ENCODE measurements around the gene RUNDC3A. TPM values are rescaled to one million over a fixed set of nuclear protein-coding genes. Genes with fewer than 3 reads are reported as not detected.

RUNDC3A gene
- total and polyA plus RNA-seq, 2 of the 8 experiments (the other 6 are each of a cell fraction or from before 2014, with no cell fraction given) = 6.4 to 13.8 TPM

DNA sequence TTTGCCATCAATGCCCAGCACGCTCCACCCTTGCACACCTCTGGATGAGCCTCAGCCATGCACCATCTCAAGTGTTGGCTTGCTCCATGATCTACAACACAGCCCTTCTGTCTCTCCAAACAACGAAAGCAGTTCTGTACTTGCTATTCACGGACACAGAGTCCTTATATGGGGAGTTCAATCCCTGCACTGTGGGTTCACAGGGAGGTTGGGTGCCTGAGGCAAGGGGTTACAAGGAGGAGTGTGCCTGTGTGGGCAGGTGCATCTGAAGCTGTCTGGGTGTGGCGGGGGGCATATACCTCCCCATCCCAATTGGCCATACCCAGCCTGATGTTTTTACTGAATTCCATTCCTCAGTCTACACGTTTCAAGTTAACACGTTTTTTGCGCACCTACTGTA lies 5.6 kb downstream of the RUNDC3A start:
- FAIRE-seq = no peak
- no peak overlapping the region for H4K5ac ChIP-seq (ENCODE audit: insufficient read length, low read depth, low read length)
- peak overlapping the region; percentile 6; the same call in 1 of the 2 replicates for H2BK15ac ChIP-seq (ENCODE audit: low read length)
- peak overlapping the region in 1 of 4 experiments; percentile 61; a peak in 1 of 8 replicates for H3K4me3 ChIP-seq (ENCODE audit: extremely low read depth in 1 of 4, insufficient read depth in 2 of 4, low read depth in 3 of 4, low read length in 4 of 4)
- H3K18ac ChIP-seq (ENCODE audit: extremely low read depth, low read length) = no peak overlapping the region
- H3K9ac ChIP-seq (replicated peaks in 1 of 4; ENCODE audit: extremely low read depth in 1 of 4, low read depth in 3 of 4, low read length in 3 of 4) = no peak overlapping the region
- H3K79me1 ChIP-seq (ENCODE audit: low read depth, low read length) = no peaks in the 10 kb centered on the region
- no peak overlapping the region for H3K14ac ChIP-seq (ENCODE audit: insufficient read length)
- peak overlapping the region; percentile 70; the same call in 1 of the 2 replicates for H2AK5ac ChIP-seq (ENCODE audit: low read depth, low read length)
- no peak overlapping the region for H3K56ac ChIP-seq (replicated peaks; ENCODE audit: insufficient read length, low read depth, low read length)
- H4K91ac ChIP-seq (replicated peaks; ENCODE audit: insufficient read length, low read length) = no peak overlapping the region
- no peak overlapping the region for H2BK20ac ChIP-seq (ENCODE audit: low read length)
- H3K23ac ChIP-seq (ENCODE audit: insufficient read length) = no peak overlapping the region
- POLR2A ChIA-PET (ENCODE audit: partially characterized antibody) = interaction anchor here (1.3 to 14.6 kb wide), 5 partner anchors 11 to 104 kb away, joined by 4 to 135 read pairs (median 28); partner anchors contain the start of genes SLC25A39 and UBTF
- TF ChIP-seq YY1 (IDR thresholded peaks at IDR 0.05; ENCODE audit: low read depth, low read length) = no peak
- TF ChIP-seq, protein P1, sequence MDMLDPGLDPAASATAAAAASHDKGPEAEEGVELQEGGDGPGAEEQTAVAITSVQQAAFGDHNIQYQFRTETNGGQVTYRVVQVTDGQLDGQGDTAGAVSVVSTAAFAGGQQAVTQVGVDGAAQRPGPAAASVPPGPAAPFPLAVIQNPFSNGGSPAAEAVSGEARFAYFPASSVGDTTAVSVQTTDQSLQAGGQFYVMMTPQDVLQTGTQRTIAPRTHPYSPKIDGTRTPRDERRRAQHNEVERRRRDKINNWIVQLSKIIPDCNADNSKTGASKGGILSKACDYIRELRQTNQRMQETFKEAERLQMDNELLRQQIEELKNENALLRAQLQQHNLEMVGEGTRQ (IDR thresholded peaks at IDR 0.05; ENCODE audit: low read length) = no peak
- TF ChIP-seq JUND (IDR thresholded peaks at IDR 0.05; ENCODE audit: low read length) = no peak
- TF ChIP-seq FOSL1 (IDR thresholded peaks at IDR 0.05; ENCODE audit: insufficient read depth, low read depth, low read length) = no peak
- no peak for TF ChIP-seq SP4 (IDR thresholded peaks at IDR 0.05; ENCODE audit: low read length)
- no peaks in the 10 kb centered on the region for H3K79me2 ChIP-seq (ENCODE audit: control insufficient read depth in 1 of 2, insufficient read depth in 2 of 2, low read length in 2 of 2)
- no peak overlapping the region for H2AFZ ChIP-seq (ENCODE audit: low read length)
- H2BK120ac ChIP-seq (replicated peaks; ENCODE audit: low read depth, low read length) = no peak overlapping the region
- no peaks in the 10 kb centered on the region for H3K9me3 ChIP-seq (ENCODE audit: insufficient read depth in 2 of 2, low read depth in 1 of 2, low read length in 1 of 2)
- CTCF ChIA-PET (ENCODE audit: partially characterized antibody) = interaction anchor here (0.8 to 5.3 kb wide), 5 partner anchors 17 to 167 kb away, joined by 3 to 42 read pairs (median 4); no protein-coding TSS in a partner anchor
- no peak overlapping the region for H2BK12ac ChIP-seq (ENCODE audit: low read depth, low read length)
- no peak overlapping the region for H3K4ac ChIP-seq (replicated peaks; ENCODE audit: insufficient read length, low read depth, low read length)
- H2BK5ac ChIP-seq (ENCODE audit: low read depth, low read length) = no peak overlapping the region
- peaks cover 0 to 14% of the 10 kb centered on the region in 2 experiments for H4K20me1 ChIP-seq (replicated peaks in 1 of 2; ENCODE audit: control insufficient read depth in 1 of 2, insufficient read depth in 2 of 2, low read length in 2 of 2)
- peaks cover 14% of the 10 kb centered on the region for H3K23me2 ChIP-seq (ENCODE audit: low read depth, low read length)
- 88% methylated on average over 7 of the region's 7 CpGs; no CpG with 5 or more reads in 1 of the 2 experiments for WGBS, 2 experiments (ENCODE audit: extremely low coverage in 1 of 2, insufficient coverage in 1 of 2, insufficient read length in 1 of 2, insufficient replicate concordance in 2 of 2, low coverage in 1 of 2, low lambda C conversion rate in 2 of 2, missing lambda C conversion rate in 1 of 2)
- H3K4me2 ChIP-seq (ENCODE audit: insufficient read depth in 1 of 2, low read depth in 2 of 2, low read length in 2 of 2) = peak overlapping the region in 1 of 2 experiments; percentile 99; a peak in 2 of 4 replicates
- no peak for DNase-seq (ENCODE audit: low read depth in 1 of 2, low spot score in 2 of 2)
- H3K4me1 ChIP-seq (replicated peaks in 1 of 4; ENCODE audit: control insufficient read depth in 3 of 4, insufficient read depth in 4 of 4, low read length in 3 of 4) = peaks cover 7 to 43% (median 33%) of the 10 kb centered on the region in 4 experiments
- H3K27ac ChIP-seq (ENCODE audit: low read depth, low read length) = no peak overlapping the region
- H3K27me3 ChIP-seq (replicated peaks in 1 of 4; ENCODE audit: control insufficient read depth in 3 of 4, extremely low read depth in 1 of 4, insufficient read depth in 3 of 4, low read length in 3 of 4) = peaks cover 0 to 19% (median 17%) of the 10 kb centered on the region in 4 experiments; a peak in 6 of 7 replicates
- no peak overlapping the region; the same call in 1 of the 2 replicates for H4K8ac ChIP-seq (ENCODE audit: extremely low read depth, insufficient read depth, low read length)
- no peaks in the 10 kb centered on the region for H3K36me3 ChIP-seq (ENCODE audit: control insufficient read depth in 2 of 4, insufficient read depth in 4 of 4, low read length in 3 of 4)
